Esophagus muscularis mucosa (tissue), 4 donors: ENCODE data around the gene RYR2. TPM values are rescaled to one million over a fixed set of nuclear protein-coding genes. Genes with fewer than 3 reads are reported as not detected.

ENCODE experiments used
- DNase-seq: peaks from one replicate; pipeline ENCODE4 v3.0.0-alpha.2; 2017; ENCODE audit errors: extremely low spot score
- H3K27ac ChIP-seq, 4 donors: fragments of 200-600 bp; sonication (generic); replicated peaks in 1 of 4; 1 replicate in 3 of 4; 2 replicates in 1 of 4; pipeline ENCODE4 v1.5.1; 2016 to 2019; ENCODE audit warnings: mild to moderate bottlenecking in 1 of 4
- H3K27me3 ChIP-seq, 4 donors: fragments of 200-600 bp; sonication (generic); one replicate each; pipeline versions ENCODE4 v1.5.1 to v1.6.0; 2016 to 2019
- H3K36me3 ChIP-seq, 4 donors: fragments of 200-600 bp; sonication (generic); one replicate each; pipeline ENCODE4 v1.5.1; 2016 to 2019
- H3K4me1 ChIP-seq, 4 donors: fragments of 200-600 bp; sonication (generic); one replicate each; pipeline ENCODE4 v1.5.1; 2016 to 2019
- H3K4me3 ChIP-seq, 4 donors: fragments of 200-600 bp; sonication (generic); 1 replicate in 2 of 4; 2 replicates in 2 of 4; pipeline ENCODE4 v1.5.1; 2016 to 2019; ENCODE audit warnings: mild to moderate bottlenecking in 4 of 4, moderate library complexity in 1 of 4
- H3K9me3 ChIP-seq, 4 donors: fragments of 200-600 bp; sonication (generic); 1 replicate in 3 of 4; 2 replicates in 1 of 4; pipeline ENCODE4 v1.5.1; 2016 to 2019
- CTCF ChIP-seq, 3 experiments: fragments of 200-600 bp in 2 of 3; fragments of 450-650 bp in 1 of 3; sonication (generic) in 2 of 3; IDR thresholded peaks; one replicate each; pipeline ENCODE4 v1.5.1; 2017 to 2019; ENCODE audit warnings: antibody characterized with exemption in 3 of 3, mild to moderate bottlenecking in 2 of 3, moderate library complexity in 1 of 3
- EP300 ChIP-seq: sonication (generic); formaldehyde crosslinking; IDR thresholded peaks from one replicate; pipeline ENCODE4 v1.6.1; 2017; ENCODE audit warnings: antibody characterized with exemption
- POLR2A ChIP-seq: fragments of 450-650 bp; IDR thresholded peaks from one replicate; pipeline ENCODE4 v1.6.1; 2017; ENCODE audit warnings: antibody characterized with exemption, moderate library complexity, mild to moderate bottlenecking, low read depth
- POLR2AphosphoS5 ChIP-seq, 2 donors: sonication (generic); formaldehyde crosslinking; IDR thresholded peaks; one replicate each; pipeline ENCODE4 v1.6.1; 2017; ENCODE audit warnings: antibody characterized with exemption in 2 of 2
- whole genome bisulfite sequencing: methylation state at CpG from one replicate; pipeline ENCODE4 v1.1.5; 2018; 5-methylcytosine and 5-hydroxymethylcytosine counted together
- intact Hi-C: fragments of 100-400 bp; cut with DNase I; formaldehyde crosslinking; loops from one replicate; pipeline ENCODE4 v1.15.1; 2023
- total RNA-seq, 4 donors: library from RNA; depleted of rRNA; stranded (reverse); fragments of >200 nt; gene quantifications; one replicate each; pipeline versions ENCODE4 v1.1.0 to v1.2.1, GENCODE V29; 2016

RYR2 gene
- total RNA-seq, 4 donors from 2014 or later = 29.8 to 56.3 (median 38.9) TPM

GRCh38 chr1:237779356-237779755, 737.4 kb downstream of the RYR2 start:
- H3K4me3 ChIP-seq = no peak overlapping the region
- DNase-seq = no peak
- H3K9me3 ChIP-seq = no peaks in the 10 kb centered on the region
- H3K36me3 ChIP-seq = peaks cover 4 to 18% (median 9%) of the 10 kb centered on the region in 4 donors
- H3K27me3 ChIP-seq = no peaks in the 10 kb centered on the region
- 80% methylated on average over 3 of the region's 3 CpGs for WGBS
- no peak overlapping the region for H3K27ac ChIP-seq
- intact Hi-C loops = no loop called here
- H3K4me1 ChIP-seq = peaks cover 0 to 8% (median 0%) of the 10 kb centered on the region in 4 donors
- no peak for TF ChIP-seq POLR2AphosphoS5 (IDR thresholded peaks at IDR 0.05)
- no peak for TF ChIP-seq POLR2A
- TF ChIP-seq CTCF (IDR thresholded peaks at IDR 0.05) = no peak
- no peak for TF ChIP-seq EP300

GRCh38 chr1:237786066-237786719, 744.2 kb downstream of the RYR2 start:
- no peak for TF ChIP-seq EP300
- TF ChIP-seq CTCF (IDR thresholded peaks at IDR 0.05) = no peak
- TF ChIP-seq POLR2AphosphoS5 (IDR thresholded peaks at IDR 0.05) = no peak
- TF ChIP-seq POLR2A = no peak
- intact Hi-C loops = no loop called here
- WGBS = 89% methylated on average over 11 of the region's 11 CpGs
- Histone ChIP-seq H3K27me3 (no peaks in the 10 kb centered on the region), H3K9me3 (no peaks in the 10 kb centered on the region), H3K4me1 (no peaks in the 10 kb centered on the region), H3K36me3 (peaks cover 4 to 52% (median 41%) of the 10 kb centered on the region in 4 donors), H3K27ac (no peak overlapping the region), H3K4me3 (no peak overlapping the region)
- DNase-seq = no peak

- TF ChIP-seq POLR2AphosphoS5 (IDR thresholded peaks at IDR 0.05) (no peak), CTCF (IDR thresholded peaks at IDR 0.05) (no peak), EP300 (no peak), POLR2A (no peak)
- H3K36me3 ChIP-seq = peaks cover 4 to 68% (median 55%) of the 10 kb centered on the region in 4 donors
- WGBS = 76% methylated on average over 3 of the region's 3 CpGs
Observed at GRCh38 chr1:237788069-237788468, 746.1 kb downstream of the RYR2 start.

GRCh38 chr1:237789619-237790018, 747.6 kb downstream of the RYR2 start:
- DNase-seq = no peak
- Histone ChIP-seq H3K27me3 (no peaks in the 10 kb centered on the region), H3K4me1 (no peaks in the 10 kb centered on the region), H3K36me3 (peaks cover 0 to 65% (median 50%) of the 10 kb centered on the region in 4 donors), H3K9me3 (no peaks in the 10 kb centered on the region), H3K4me3 (no peak overlapping the region), H3K27ac (no peak overlapping the region)
- intact Hi-C loops = no loop called here
- WGBS = 80% methylated on average over 5 of the region's 5 CpGs
- TF ChIP-seq POLR2AphosphoS5 (IDR thresholded peaks at IDR 0.05) = no peak
- TF ChIP-seq CTCF (IDR thresholded peaks at IDR 0.05) = no peak
- no peak for TF ChIP-seq POLR2A
- TF ChIP-seq EP300 = no peak

More at GRCh38 chr1:237788069-237788468, 746.1 kb downstream of the RYR2 start:
- Histone ChIP-seq H3K4me1 (no peaks in the 10 kb centered on the region), H3K27me3 (no peaks in the 10 kb centered on the region), H3K4me3 (no peak overlapping the region), H3K9me3 (no peaks in the 10 kb centered on the region), H3K27ac (no peak overlapping the region)
- intact Hi-C loops = no loop called here
- no peak for DNase-seq
